ENCODE results near the gene HACL1. TPM values are rescaled to one million over a fixed set of nuclear protein-coding genes. Genes with fewer than 3 reads are reported as not detected.
"Not testable (repeated sequence)": the region's sequence is repeated elsewhere in the genome, so short reads cannot be mapped to it uniquely, and the experiment has no call there.

Gene HACL1
- total RNA-seq, 1 experiment from 2014 or later, result 52.0 TPM

DNA sequence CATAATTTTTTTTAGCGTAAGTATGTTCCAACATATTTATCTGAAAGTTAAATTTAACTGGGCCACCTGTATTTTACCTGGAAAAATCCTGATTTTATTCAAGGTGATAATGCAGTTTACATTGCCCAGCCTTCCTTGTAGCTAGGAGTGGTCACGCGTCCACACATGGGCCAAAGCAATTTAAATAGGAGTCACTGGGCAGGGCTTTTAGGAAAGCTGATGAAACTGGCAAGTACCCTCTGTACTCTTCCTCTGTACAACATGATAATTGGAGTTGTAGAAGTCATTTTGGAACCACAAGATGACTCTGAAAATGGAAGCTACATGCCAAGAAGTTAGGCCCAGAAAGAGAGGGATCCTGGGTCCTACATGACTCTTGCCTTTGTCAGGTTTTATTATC, 9.6 kb upstream of the HACL1 start:
- DNase-seq, result no peak
- H3K27me3 ChIP-seq (ENCODE audit: control insufficient read depth, insufficient read depth, low read length), result no peaks in the 10 kb centered on the region
- H3K4me3 ChIP-seq (ENCODE audit: insufficient read depth, low read depth, low read length), result no peak overlapping the region
- no peaks in the 10 kb centered on the region for H3K36me3 ChIP-seq (replicated peaks; ENCODE audit: control insufficient read depth, insufficient read depth, low read length)

DNA sequence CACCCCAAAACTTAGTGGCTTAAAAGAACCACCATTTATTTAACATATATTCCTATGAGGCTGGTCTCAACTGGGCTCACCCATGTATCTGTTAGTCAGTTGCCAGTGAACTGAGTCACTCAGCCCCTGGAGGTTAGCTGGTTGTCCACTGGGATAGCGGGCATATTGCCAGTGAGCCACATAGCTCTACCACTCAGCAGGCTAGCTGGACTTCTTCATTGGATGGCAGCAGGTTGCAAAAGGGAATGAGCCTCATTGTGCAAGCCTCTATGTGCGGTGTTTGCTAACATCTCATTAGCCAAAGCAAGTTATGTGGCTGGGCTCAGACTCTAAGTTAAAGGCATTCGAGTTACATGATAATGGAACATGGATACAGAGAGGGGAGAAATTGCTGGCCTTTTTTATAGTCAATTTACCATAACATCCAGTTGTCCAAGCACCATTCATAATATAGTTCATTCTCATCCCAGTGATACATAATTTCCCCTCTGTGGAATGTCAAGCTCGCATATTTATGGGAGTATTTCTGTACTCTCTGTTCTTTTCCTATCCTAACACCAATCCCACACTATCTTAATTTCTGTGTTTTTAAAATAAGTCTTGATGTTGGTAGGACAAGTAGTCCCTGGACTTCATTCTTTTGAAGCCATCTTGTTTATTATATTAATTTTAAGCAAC, 8.9 kb upstream of the HACL1 start:
- H3K4me3 ChIP-seq (ENCODE audit: insufficient read depth, low read depth, low read length), result no peak overlapping the region
- no peak for DNase-seq

DNA sequence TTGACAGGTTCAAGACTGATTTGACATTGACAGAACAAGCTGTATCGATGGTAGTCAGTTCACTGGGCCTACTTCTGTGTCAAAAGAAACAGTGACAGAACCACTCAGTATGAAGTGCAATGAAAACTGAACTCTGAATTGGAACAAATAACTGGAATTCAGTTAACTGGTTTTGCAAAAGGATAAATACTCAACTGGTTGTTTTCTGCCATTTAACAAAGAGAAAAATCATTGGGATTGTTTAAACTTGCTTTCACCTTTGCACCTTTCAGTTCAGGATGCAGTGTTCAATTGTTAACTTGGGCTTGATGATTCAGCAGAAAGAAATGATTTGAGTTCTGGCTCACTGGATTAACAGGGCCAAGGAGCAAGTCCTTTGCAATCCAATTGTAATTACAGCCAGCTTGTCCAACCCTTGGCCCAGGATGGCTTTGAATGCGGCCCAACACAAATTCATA, 5.1 kb upstream of the HACL1 start:
- no peak for DNase-seq
- H3K4me3 ChIP-seq (ENCODE audit: insufficient read depth, low read depth, low read length), result no peak overlapping the region
- no peaks in the 10 kb centered on the region; the same call in 1 of the 2 replicates for H3K36me3 ChIP-seq (replicated peaks; ENCODE audit: control insufficient read depth, insufficient read depth, low read length)
- H3K27me3 ChIP-seq (ENCODE audit: control insufficient read depth, insufficient read depth, low read length), result no peaks in the 10 kb centered on the region

More for the DNA sequence above, 8.9 kb upstream of the HACL1 start:
- H3K27me3 ChIP-seq (ENCODE audit: control insufficient read depth, insufficient read depth, low read length), result no peaks in the 10 kb centered on the region
- no peaks in the 10 kb centered on the region for H3K36me3 ChIP-seq (replicated peaks; ENCODE audit: control insufficient read depth, insufficient read depth, low read length)

DNA sequence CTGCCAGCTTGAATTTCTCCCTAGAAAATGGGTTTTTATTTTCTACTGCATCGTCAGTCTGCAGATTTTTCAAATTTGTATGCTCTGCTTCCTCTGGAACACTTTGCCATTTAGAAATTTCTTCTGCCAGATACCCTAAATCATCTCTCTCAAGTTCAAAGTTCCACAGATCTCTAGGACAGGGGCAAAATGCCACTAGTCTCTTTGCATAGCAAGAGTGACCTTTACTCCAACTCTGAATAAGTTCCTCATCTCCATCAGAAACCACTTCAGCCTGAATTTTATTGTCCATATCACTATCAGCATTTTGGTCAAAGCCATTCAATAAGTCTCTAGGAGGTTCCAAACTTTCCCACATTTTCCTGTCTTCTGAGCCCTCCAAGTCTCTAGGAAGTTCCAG, 3.2 kb upstream of the HACL1 start:
- not testable (repeated sequence) for H3K4me3 ChIP-seq (ENCODE audit: insufficient read depth, low read depth, low read length); H3K27me3 ChIP-seq (ENCODE audit: control insufficient read depth, insufficient read depth, low read length); DNase-seq; H3K36me3 ChIP-seq (replicated peaks; ENCODE audit: control insufficient read depth, insufficient read depth, low read length)

DNA sequence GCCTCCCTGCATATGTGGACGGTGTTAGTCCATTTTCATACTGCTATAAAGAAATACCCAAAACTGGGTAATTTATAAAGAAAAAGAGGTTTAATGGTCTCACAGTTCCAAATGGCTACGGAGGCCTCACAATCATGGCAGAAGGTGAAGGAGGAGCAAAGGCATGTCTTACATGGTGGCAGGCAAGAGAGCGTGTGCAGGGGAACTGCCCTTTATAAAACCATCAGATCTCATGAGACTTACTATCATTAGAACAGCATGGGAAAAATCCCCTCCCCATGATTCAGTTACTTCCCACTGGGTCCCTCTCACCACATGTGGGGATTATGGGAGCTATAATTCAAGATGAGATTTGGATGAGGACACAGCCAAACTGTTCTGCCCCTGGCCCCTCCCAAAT, 1.4 kb upstream of the HACL1 start:
- not testable (repeated sequence) for DNase-seq; H3K27me3 ChIP-seq (ENCODE audit: control insufficient read depth, insufficient read depth, low read length); H3K4me3 ChIP-seq (ENCODE audit: insufficient read depth, low read depth, low read length)
- H3K36me3 ChIP-seq (replicated peaks; ENCODE audit: control insufficient read depth, insufficient read depth, low read length), result peaks cover 12% of the 10 kb centered on the region

DNA sequence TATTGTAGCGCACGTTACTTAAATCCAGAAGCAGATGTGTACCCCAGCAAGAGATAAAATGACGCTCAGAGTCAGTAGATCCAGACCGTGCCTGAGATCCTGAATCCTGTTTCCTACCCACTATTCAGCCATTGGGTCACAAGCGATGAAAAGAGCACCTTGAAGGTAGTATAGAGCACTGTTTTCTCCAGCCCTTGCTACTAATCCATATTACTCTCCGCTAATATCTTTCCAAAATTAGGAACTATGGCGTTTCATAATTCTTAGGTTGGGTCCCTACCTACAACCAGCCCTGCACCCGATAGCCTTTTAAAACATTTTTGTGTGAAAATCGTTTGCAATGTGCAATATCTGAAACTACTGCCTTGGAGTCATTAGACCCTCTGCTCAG, 772 bp upstream of the HACL1 start:
- peaks cover 13% of the 10 kb centered on the region for H3K36me3 ChIP-seq (replicated peaks; ENCODE audit: control insufficient read depth, insufficient read depth, low read length)
- DNase-seq, result no peak
- H3K4me3 ChIP-seq (ENCODE audit: insufficient read depth, low read depth, low read length), result peak overlapping the region; percentile 77
- H3K27me3 ChIP-seq (ENCODE audit: control insufficient read depth, insufficient read depth, low read length), result no peaks in the 10 kb centered on the region

DNA sequence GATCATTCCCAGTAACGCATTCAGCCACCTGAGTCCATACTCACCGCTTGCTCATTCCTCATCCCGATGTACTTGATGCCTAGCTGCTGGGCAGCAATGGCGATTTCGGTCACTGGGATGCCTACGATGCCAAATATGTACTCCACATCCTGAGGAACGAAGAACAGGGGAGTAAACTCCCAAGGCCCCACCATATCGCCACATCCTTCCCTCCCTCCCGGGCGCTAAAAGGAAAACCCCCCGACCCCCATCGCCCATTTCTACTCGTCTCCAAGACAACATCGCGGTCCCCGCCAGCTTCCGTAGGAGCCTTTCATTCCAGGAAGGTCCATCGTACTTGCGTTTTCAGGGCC, 347 bp downstream of the HACL1 start:
- Histone ChIP-seq H3K27me3 (ENCODE audit: control insufficient read depth, insufficient read depth, low read length) (no peaks in the 10 kb centered on the region), H3K4me3 (ENCODE audit: insufficient read depth, low read depth, low read length) (peak overlapping the region; percentile 77), H3K36me3 (replicated peaks; ENCODE audit: control insufficient read depth, insufficient read depth, low read length) (peaks cover 13% of the 10 kb centered on the region)
- DNase-seq, result no peak

DNA sequence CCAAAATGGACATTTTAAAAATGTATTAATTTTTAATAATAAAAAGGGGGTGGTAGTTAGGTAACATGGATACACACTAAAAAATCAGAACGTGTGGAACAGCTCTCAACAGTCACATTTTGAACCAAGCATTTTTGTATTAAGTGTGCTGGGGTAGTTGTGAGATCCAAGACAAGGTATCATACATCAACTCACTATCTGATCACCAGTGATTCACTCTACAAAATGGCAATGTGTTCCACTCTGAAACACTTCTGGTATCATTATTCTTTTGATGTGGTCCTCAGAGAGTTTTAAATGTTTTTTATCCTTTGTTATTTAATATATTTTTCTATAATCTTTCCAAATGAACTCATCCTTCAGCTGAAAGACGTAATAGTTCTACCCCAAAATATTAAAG, 5.4 kb downstream of the HACL1 start:
- Histone ChIP-seq H3K36me3 (replicated peaks; ENCODE audit: control insufficient read depth, insufficient read depth, low read length) (peaks cover 13% of the 10 kb centered on the region), H3K4me3 (ENCODE audit: insufficient read depth, low read depth, low read length) (no peak overlapping the region), H3K27me3 (ENCODE audit: control insufficient read depth, insufficient read depth, low read length) (no peaks in the 10 kb centered on the region)
- DNase-seq, result no peak

DNA sequence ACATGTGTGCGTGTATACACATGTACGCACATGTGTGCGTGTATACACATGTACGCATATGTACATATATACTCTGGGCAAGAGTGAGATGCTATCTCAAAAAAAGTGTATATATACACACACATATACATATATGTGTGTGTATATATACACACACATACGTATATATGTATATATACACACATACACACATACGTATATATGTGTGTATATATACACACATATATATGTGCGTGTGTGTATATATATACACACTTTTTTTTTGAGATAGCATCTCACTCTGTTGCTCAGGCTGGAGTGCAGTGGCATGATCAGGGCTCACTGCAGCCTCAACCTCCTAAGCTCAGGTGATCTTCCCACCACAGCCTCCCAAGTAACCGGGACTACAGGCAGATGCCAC, 8.4 kb downstream of the HACL1 start:
- DNase-seq, result no peak
- no peak overlapping the region for H3K4me3 ChIP-seq (ENCODE audit: insufficient read depth, low read depth, low read length)
- no peaks in the 10 kb centered on the region for H3K27me3 ChIP-seq (ENCODE audit: control insufficient read depth, insufficient read depth, low read length)
- H3K36me3 ChIP-seq (replicated peaks; ENCODE audit: control insufficient read depth, insufficient read depth, low read length), result peaks cover 1% of the 10 kb centered on the region

DNA sequence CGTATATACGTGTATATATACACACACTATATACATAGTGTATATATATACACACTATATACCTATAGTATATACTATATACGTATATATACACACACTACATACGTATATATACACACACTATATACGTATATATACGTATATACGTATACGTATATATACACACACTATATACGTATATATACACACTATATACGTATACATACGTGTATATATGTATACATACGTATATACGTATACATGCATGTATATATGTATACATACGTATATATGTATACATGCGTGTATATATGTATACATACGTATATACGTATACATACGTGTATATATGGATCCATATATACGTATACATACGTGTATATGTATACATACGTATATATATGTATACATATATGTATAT, 9.4 kb downstream of the HACL1 start:
- no peak for DNase-seq
- H3K4me3 ChIP-seq (ENCODE audit: insufficient read depth, low read depth, low read length), result no peak overlapping the region
- no peaks in the 10 kb centered on the region for H3K27me3 ChIP-seq (ENCODE audit: control insufficient read depth, insufficient read depth, low read length)
- no peaks in the 10 kb centered on the region; the same call in 1 of the 2 replicates for H3K36me3 ChIP-seq (replicated peaks; ENCODE audit: control insufficient read depth, insufficient read depth, low read length)

DNA sequence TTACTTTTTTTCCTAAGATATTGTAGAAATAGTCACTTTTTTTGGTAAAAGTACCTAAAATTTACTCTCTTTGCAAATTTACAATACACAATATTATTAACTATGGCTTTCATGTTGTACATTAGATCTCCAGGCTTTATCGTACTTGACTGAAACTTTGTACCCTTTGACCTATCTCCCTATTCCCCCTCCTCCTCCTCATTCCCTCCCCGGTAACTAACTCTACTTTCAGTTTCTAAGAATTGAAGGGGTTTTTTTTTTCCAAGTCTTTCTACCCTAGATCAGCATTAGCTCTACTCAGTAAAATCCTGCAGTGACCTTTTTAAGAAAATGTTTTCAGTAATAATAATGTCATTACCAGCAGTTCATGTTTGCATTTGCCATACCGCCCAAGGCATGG, 10.1 kb downstream of the HACL1 start:
- DNase-seq, result no peak
- H3K36me3 ChIP-seq (replicated peaks; ENCODE audit: control insufficient read depth, insufficient read depth, low read length), result no peaks in the 10 kb centered on the region; the same call in 1 of the 2 replicates
- no peak overlapping the region for H3K4me3 ChIP-seq (ENCODE audit: insufficient read depth, low read depth, low read length)
- H3K27me3 ChIP-seq (ENCODE audit: control insufficient read depth, insufficient read depth, low read length), result no peaks in the 10 kb centered on the region

DNA sequence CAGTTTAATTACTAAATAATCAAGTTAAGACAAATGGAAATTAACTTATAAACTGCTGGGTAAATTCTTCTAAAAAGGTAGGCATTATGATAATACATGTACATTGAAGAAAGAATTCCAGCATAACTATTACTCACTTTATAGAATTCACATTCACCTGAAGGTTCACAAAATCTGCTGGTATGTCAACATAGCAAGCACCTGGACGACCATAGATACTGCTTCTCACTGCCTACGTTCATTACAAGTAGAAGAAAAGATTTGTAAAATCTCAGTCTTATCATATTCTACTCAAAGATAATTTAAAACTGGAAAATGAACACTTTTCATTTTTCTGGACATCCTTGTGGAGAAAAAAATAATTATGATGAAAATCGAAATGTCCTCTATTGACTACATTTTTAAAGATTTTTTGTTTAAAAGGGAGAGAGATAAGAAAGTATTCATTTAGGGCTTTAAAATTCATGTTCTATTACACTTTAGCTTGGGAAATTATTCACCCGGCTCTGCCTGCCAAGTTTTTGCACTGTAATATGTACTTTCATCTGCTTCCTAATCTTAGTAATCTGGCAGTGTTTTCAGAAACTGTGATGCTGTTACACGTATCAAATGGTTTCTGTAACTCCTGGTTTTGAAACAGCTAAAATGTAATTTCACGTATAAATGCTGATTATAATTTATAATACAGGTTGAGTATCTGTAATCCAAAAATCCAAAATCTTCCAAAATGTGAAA, 16.1 kb downstream of the HACL1 start:
- Histone ChIP-seq H3K27me3 (ENCODE audit: control insufficient read depth, insufficient read depth, low read length) (no peaks in the 10 kb centered on the region), H3K36me3 (replicated peaks; ENCODE audit: control insufficient read depth, insufficient read depth, low read length) (peaks cover 2% of the 10 kb centered on the region; the same call in 1 of the 2 replicates), H3K4me3 (ENCODE audit: insufficient read depth, low read depth, low read length) (no peak overlapping the region)
- DNase-seq, result no peak

DNA sequence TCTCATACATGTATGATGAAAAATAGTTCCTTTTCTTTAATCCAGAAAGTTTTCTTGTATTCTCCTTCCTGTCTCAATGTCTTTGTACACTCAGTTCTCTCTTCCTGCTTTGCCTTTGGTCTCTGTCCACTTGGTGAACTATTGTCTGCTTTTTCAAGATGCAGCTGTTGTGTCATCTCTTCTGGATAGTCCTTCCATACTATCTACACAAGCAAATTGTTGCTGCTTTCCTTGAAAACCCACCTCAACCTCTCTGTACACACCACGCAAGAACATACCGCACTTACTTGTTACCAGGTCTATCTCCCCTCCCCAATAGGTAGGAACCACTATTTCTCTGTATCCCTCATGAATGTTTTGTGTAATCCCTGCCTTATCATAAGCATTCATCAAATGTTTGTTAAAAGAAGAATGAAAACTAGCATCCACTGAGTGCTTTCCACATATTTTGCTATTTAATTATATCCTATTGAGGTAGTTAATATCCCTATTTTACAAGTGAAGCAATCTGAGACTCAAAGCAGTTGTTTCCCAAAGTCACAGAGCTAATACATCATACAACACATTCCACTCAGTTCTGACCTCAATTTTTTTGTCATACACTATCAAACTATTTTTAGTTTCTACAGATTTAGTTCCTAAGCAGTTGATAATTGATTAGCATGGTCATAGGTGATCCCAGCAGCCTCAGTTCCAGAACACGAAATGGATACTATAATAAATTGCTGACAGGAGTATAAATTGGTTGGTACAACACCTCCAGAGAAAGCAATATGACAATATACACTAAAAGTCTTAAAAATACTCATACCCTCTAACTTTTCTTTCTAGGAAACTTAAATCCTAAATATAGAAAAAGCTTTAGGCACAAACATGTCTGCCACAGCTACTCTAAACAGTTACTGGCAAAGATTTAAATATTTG, 19.6 kb downstream of the HACL1 start:
- Histone ChIP-seq H3K4me3 (ENCODE audit: insufficient read depth, low read depth, low read length) (no peak overlapping the region), H3K36me3 (replicated peaks; ENCODE audit: control insufficient read depth, insufficient read depth, low read length) (peaks cover 4% of the 10 kb centered on the region; the same call in 1 of the 2 replicates), H3K27me3 (ENCODE audit: control insufficient read depth, insufficient read depth, low read length) (no peaks in the 10 kb centered on the region)
- no peak for DNase-seq

DNA sequence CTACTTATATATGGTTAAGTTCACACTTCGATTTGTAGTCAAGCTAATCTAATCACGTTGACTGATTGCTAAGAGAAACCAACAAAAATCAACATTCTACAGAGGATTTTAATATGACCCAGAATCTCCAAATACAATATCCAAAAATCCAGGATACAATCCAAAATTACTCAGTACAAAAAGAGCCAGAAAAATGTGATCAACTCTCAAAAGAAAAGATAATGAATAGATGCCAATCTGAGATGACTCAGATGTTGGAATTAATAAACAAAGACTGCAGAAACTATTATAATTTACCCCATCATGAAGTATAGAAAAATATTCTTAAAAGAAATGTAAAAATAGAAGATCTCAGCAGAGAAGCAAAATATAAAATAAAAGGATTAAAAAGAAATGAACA, 22.3 kb downstream of the HACL1 start:
- peaks cover 4% of the 10 kb centered on the region; the same call in 1 of the 2 replicates for H3K36me3 ChIP-seq (replicated peaks; ENCODE audit: control insufficient read depth, insufficient read depth, low read length)

More for the DNA sequence above, 22.3 kb downstream of the HACL1 start:
- Histone ChIP-seq H3K27me3 (ENCODE audit: control insufficient read depth, insufficient read depth, low read length) (no peaks in the 10 kb centered on the region), H3K4me3 (ENCODE audit: insufficient read depth, low read depth, low read length) (no peak overlapping the region)
- no peak for DNase-seq

Data from H7 (cell line).